ENCODE measurements around the gene MDM1.

DNA sequence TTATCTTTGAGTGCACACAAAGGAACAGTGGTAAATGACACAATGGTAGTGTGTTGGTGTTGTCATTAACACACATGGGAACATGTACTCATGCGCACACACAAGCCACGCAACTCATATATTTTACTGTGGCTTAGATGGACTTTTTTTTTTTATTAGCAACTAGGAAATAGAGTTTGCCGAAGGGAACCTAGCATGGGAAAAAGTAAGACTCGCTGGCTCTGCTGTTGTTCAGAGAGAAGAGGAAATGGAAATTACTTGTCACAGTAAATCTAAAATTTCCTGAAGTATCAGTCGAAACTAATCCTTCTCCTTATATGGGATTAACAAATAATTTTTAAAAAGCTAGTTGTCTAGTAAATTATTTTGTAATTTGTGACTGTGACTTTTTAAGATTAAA is 45.1 kb downstream of the MDM1 start:
- TF ChIP-seq, protein P1, sequence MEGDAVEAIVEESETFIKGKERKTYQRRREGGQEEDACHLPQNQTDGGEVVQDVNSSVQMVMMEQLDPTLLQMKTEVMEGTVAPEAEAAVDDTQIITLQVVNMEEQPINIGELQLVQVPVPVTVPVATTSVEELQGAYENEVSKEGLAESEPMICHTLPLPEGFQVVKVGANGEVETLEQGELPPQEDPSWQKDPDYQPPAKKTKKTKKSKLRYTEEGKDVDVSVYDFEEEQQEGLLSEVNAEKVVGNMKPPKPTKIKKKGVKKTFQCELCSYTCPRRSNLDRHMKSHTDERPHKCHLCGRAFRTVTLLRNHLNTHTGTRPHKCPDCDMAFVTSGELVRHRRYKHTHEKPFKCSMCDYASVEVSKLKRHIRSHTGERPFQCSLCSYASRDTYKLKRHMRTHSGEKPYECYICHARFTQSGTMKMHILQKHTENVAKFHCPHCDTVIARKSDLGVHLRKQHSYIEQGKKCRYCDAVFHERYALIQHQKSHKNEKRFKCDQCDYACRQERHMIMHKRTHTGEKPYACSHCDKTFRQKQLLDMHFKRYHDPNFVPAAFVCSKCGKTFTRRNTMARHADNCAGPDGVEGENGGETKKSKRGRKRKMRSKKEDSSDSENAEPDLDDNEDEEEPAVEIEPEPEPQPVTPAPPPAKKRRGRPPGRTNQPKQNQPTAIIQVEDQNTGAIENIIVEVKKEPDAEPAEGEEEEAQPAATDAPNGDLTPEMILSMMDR (conservative IDR thresholded peaks at IDR 0.05; ENCODE audit: low read length): no peak
- TF ChIP-seq EZH2phosphoT487 (IDR thresholded peaks at IDR 0.05; ENCODE audit: borderline replicate concordance): no peak
